ENCODE results near the gene KCNT2.

DNA sequence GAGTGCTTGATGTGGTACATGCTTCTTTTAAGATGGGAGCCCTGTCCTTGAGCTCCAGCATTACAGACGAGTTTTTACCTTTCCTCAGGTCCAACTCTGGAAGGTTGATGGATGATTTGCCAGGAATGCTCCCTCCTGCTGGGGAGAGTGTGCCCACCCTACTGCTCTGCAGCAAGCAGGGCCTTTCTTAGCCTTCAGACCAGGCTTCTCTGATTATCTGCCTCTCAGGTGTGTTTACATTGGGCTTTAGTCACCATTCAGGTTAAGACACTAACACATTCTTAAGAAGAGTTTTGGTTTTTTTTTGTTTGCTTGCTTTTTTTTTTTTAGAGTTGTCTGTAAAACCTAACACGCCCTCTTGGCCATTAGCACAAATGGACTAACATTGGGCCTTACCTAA lies 301.8 kb downstream of the KCNT2 start:
- TF ChIP-seq, protein P1, sequence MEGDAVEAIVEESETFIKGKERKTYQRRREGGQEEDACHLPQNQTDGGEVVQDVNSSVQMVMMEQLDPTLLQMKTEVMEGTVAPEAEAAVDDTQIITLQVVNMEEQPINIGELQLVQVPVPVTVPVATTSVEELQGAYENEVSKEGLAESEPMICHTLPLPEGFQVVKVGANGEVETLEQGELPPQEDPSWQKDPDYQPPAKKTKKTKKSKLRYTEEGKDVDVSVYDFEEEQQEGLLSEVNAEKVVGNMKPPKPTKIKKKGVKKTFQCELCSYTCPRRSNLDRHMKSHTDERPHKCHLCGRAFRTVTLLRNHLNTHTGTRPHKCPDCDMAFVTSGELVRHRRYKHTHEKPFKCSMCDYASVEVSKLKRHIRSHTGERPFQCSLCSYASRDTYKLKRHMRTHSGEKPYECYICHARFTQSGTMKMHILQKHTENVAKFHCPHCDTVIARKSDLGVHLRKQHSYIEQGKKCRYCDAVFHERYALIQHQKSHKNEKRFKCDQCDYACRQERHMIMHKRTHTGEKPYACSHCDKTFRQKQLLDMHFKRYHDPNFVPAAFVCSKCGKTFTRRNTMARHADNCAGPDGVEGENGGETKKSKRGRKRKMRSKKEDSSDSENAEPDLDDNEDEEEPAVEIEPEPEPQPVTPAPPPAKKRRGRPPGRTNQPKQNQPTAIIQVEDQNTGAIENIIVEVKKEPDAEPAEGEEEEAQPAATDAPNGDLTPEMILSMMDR (IDR thresholded peaks at IDR 0.05): no peak
- no peak for TF ChIP-seq POLR2A (IDR thresholded peaks at IDR 0.05)
- TF ChIP-seq EP300 (IDR thresholded peaks at IDR 0.05): no peak

Data from gastroesophageal sphincter (tissue), 3 donors.